Activated naive CD8-positive, alpha-beta T cell treated with anti-CD3 and anti-CD28 coated beads, Interleukin-2, amount 50 U/mL, for 24 hours (primary cell): Measurements from ENCODE around the gene PDE4B.

Experiments used
- ATAC-seq: fragments of 150-1000 bp; cut with Tn5 transposase; one replicate; pipeline ENCODE4 v1.10.0; 2021
- DNase-seq: peaks from one replicate; pipeline ENCODE4 v3.0.0; 2021
- H3K27ac Mint-ChIP-seq: one replicate; pipeline ENCODE4 v1.8.0; 2021; ENCODE audit warnings: mild to moderate bottlenecking, mixed read lengths
- H3K27me3 Mint-ChIP-seq: one replicate; pipeline ENCODE4 v1.8.0; 2021; ENCODE audit warnings: mixed read lengths
- H3K36me3 Mint-ChIP-seq: one replicate; pipeline ENCODE4 v1.8.0; 2021; ENCODE audit warnings: low read depth, mixed read lengths
- H3K4me1 Mint-ChIP-seq: one replicate; pipeline ENCODE4 v1.8.0; 2021; ENCODE audit warnings: mixed read lengths
- H3K4me3 Mint-ChIP-seq: one replicate; pipeline ENCODE4 v1.8.0; 2021; ENCODE audit warnings: mild to moderate bottlenecking, moderate library complexity, mixed read lengths
- H3K9me3 Mint-ChIP-seq: one replicate; pipeline ENCODE4 v1.8.0; 2021; ENCODE audit warnings: mixed read lengths

Gene PDE4B

GRCh38 chr1:65792669-65793358 is at the start of gene PDE4B:
TSS of gene PDE4B (plus strand) at chr1:65792895.
- Mint-ChIP-seq H3K9me3 (peaks cover 9% of the 10 kb centered on the region), H3K27me3 (peaks cover 48% of the 10 kb centered on the region), H3K27ac (no peak within 1 kb of the TSS), H3K4me3 (no peak within 1 kb of the TSS), H3K36me3 (no peaks in the 10 kb centered on the region), H3K4me1 (no peaks in the 10 kb centered on the region)
- DNase-seq (no peak), ATAC-seq (no peak)

- DNase-seq (no peak), ATAC-seq (no peak)
- Mint-ChIP-seq H3K9me3 (peaks cover 15% of the 10 kb centered on the region), H3K27ac (no peak overlapping the region), H3K27me3 (peaks cover 7% of the 10 kb centered on the region), H3K4me3 (no peak overlapping the region), H3K36me3 (peaks cover 4% of the 10 kb centered on the region), H3K4me1 (no peaks in the 10 kb centered on the region)
Observed at GRCh38 chr1:65744731-65745130, 48.0 kb upstream of the PDE4B start.

- H3K9me3 Mint-ChIP-seq, result no peaks in the 10 kb centered on the region
- no peak overlapping the region for H3K27ac Mint-ChIP-seq
- no peak overlapping the region for H3K4me3 Mint-ChIP-seq
- no peaks in the 10 kb centered on the region for H3K4me1 Mint-ChIP-seq
- ATAC-seq (no peak), DNase-seq (no peak)
- peaks cover 6% of the 10 kb centered on the region for H3K27me3 Mint-ChIP-seq
- H3K36me3 Mint-ChIP-seq, result no peaks in the 10 kb centered on the region
Observed at GRCh38 chr1:65751961-65752360, 40.7 kb upstream of the PDE4B start.

DNA sequence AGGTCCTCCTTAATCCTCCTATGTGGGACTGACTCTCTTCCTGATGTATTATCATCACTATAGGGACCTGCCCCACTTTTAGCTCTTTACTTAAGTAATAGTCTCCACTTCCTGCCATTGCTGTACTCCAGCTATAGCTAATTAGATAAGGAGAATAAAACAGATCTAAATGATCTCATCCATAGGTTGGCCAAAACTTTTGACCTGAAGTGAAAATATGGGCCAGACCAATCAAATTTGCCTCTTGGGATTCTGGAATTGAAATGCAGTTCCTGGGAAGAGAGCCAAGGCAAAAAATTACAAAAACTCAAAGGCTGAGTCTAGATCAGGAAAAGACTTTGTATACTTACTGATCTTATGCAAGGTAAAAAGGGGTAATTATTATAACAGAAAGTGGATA is 36.1 kb upstream of the PDE4B start:
- Mint-ChIP-seq H3K4me3 (no peak overlapping the region), H3K36me3 (no peaks in the 10 kb centered on the region), H3K27me3 (peaks cover 13% of the 10 kb centered on the region), H3K27ac (no peak overlapping the region), H3K9me3 (no peaks in the 10 kb centered on the region), H3K4me1 (no peaks in the 10 kb centered on the region)
- no peak for ATAC-seq
- DNase-seq, result no peak

DNA sequence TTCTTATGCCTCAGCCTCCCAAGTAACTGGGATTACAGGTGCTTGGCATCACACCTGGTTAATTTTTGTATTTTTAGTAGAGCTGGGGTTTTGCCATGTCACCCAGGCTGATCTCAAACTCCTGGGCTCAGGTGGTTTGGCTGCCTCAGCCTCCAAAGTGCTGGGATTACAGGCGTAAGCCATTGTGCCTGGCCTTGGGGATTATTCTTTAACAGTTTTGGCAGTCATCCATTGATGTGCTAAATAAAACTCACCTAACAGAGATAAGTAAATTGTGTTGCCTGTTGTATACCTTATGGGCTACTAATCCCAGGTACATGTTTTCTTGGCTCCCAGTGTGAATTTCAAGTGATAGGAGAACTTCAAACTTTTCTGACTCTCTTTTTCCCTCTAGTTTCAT is 35.2 kb upstream of the PDE4B start:
- Mint-ChIP-seq H3K9me3 (no peaks in the 10 kb centered on the region), H3K4me1 (no peaks in the 10 kb centered on the region), H3K4me3 (no peak overlapping the region), H3K27me3 (peaks cover 14% of the 10 kb centered on the region), H3K27ac (no peak overlapping the region), H3K36me3 (no peaks in the 10 kb centered on the region)
- ATAC-seq (no peak), DNase-seq (no peak)

GRCh38 chr1:65758128-65758527 is 34.6 kb upstream of the PDE4B start:
- no peaks in the 10 kb centered on the region for H3K4me1 Mint-ChIP-seq
- no peaks in the 10 kb centered on the region for H3K9me3 Mint-ChIP-seq
- H3K36me3 Mint-ChIP-seq, result no peaks in the 10 kb centered on the region
- ATAC-seq (no peak), DNase-seq (no peak)
- H3K27me3 Mint-ChIP-seq, result peaks cover 12% of the 10 kb centered on the region
- no peak overlapping the region for H3K27ac Mint-ChIP-seq
- H3K4me3 Mint-ChIP-seq, result no peak overlapping the region

GRCh38 chr1:65759516-65759915 is 33.2 kb upstream of the PDE4B start:
- no peak for ATAC-seq
- DNase-seq, result no peak
- peaks cover 12% of the 10 kb centered on the region for H3K27me3 Mint-ChIP-seq
- H3K27ac Mint-ChIP-seq, result no peak overlapping the region
- H3K4me3 Mint-ChIP-seq, result no peak overlapping the region
- peaks cover 3% of the 10 kb centered on the region for H3K9me3 Mint-ChIP-seq
- H3K36me3 Mint-ChIP-seq, result no peaks in the 10 kb centered on the region
- no peaks in the 10 kb centered on the region for H3K4me1 Mint-ChIP-seq

- DNase-seq, result no peak
- peaks cover 9% of the 10 kb centered on the region for H3K27me3 Mint-ChIP-seq
- no peaks in the 10 kb centered on the region for H3K4me1 Mint-ChIP-seq
- H3K36me3 Mint-ChIP-seq, result no peaks in the 10 kb centered on the region
- ATAC-seq, result no peak
- H3K9me3 Mint-ChIP-seq, result peaks cover 8% of the 10 kb centered on the region
- H3K4me3 Mint-ChIP-seq, result no peak overlapping the region
- no peak overlapping the region for H3K27ac Mint-ChIP-seq
Observed at GRCh38 chr1:65762081-65762862, 30.4 kb upstream of the PDE4B start.

GRCh38 chr1:65764052-65764451 is 28.6 kb upstream of the PDE4B start:
- Mint-ChIP-seq H3K9me3 (peaks cover 8% of the 10 kb centered on the region), H3K36me3 (no peaks in the 10 kb centered on the region), H3K4me3 (no peak overlapping the region), H3K27ac (no peak overlapping the region), H3K27me3 (peaks cover 9% of the 10 kb centered on the region), H3K4me1 (no peaks in the 10 kb centered on the region)
- ATAC-seq, result no peak
- no peak for DNase-seq

DNA sequence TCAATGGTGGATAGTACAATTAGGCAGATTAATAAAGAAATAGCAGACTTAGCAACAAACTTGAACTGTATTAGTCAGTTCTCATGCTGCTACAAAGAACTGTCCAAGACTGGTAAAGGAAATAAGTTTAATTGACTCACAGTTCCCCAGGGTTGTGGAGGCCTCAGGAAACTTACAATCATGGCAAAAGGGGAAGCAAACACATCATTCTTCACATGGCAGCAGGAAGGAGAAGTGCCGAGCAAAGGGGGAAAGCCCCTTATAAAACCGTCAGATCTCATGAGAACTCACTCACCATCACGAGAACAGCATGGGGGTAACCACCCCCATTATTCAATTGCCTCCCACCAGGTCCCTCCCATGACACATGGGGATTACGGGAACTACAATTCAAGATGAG is 27.1 kb upstream of the PDE4B start:
- Mint-ChIP-seq H3K27ac (no peak overlapping the region), H3K4me3 (no peak overlapping the region), H3K4me1 (no peaks in the 10 kb centered on the region), H3K9me3 (peaks cover 8% of the 10 kb centered on the region), H3K36me3 (no peaks in the 10 kb centered on the region), H3K27me3 (peaks cover 8% of the 10 kb centered on the region)
- DNase-seq (no peak), ATAC-seq (no peak)

GRCh38 chr1:65769636-65770035 is 23.1 kb upstream of the PDE4B start:
- no peaks in the 10 kb centered on the region for H3K36me3 Mint-ChIP-seq
- peaks cover 5% of the 10 kb centered on the region for H3K27me3 Mint-ChIP-seq
- DNase-seq, result no peak
- H3K27ac Mint-ChIP-seq, result no peak overlapping the region
- H3K9me3 Mint-ChIP-seq, result peaks cover 4% of the 10 kb centered on the region
- ATAC-seq, result no peak
- no peak overlapping the region for H3K4me3 Mint-ChIP-seq
- H3K4me1 Mint-ChIP-seq, result no peaks in the 10 kb centered on the region

DNA sequence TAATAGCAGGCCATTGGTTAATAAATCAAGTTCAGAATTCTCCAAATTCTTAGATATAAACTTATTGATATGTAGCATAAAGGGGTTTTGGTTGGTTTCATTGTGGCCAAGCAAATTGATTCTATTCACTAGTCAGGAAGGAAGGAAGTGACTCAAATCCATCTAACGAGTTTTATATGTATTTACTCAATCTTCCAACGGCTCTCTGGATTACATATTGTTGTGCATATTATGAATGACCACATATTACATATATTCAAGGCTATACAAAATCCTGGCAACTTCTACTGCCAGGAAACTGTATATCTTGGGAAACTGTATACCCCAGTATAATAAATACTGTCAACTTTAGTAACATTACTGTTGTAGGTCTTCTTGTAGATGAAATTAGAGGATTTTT is 20.1 kb upstream of the PDE4B start:
- DNase-seq, result no peak
- Mint-ChIP-seq H3K27me3 (peaks cover 5% of the 10 kb centered on the region), H3K4me3 (no peak overlapping the region), H3K36me3 (no peaks in the 10 kb centered on the region), H3K9me3 (peaks cover 4% of the 10 kb centered on the region), H3K27ac (no peak overlapping the region), H3K4me1 (no peaks in the 10 kb centered on the region)
- no peak for ATAC-seq

- Mint-ChIP-seq H3K9me3 (peaks cover 7% of the 10 kb centered on the region), H3K27me3 (peaks cover 5% of the 10 kb centered on the region), H3K4me3 (no peak overlapping the region), H3K4me1 (no peaks in the 10 kb centered on the region), H3K27ac (no peak overlapping the region), H3K36me3 (peaks cover 2% of the 10 kb centered on the region)
- no peak for ATAC-seq
- DNase-seq, result no peak
Observed at GRCh38 chr1:65773391-65774123, 19.1 kb upstream of the PDE4B start.

DNA sequence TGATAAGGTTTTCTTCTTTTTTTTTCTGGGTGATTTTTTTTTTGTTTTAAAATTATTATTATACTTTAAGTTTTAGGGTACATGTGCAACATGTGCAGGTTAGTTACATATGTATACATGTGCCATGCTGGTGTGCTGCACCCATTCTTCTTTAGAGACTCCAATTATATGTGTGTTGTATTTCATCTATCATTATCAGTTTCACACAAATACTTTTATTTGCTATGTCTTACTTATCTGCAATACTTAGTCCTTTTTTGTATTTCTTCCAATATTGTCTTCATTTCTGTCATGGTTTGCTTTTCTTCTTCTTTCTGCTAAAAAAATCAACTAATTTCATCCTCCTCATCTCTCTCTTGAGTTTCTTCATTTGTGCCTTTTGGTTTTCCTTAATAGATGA is 3.9 kb upstream of the PDE4B start:
- H3K4me3 Mint-ChIP-seq, result no peak overlapping the region
- no peaks in the 10 kb centered on the region for H3K4me1 Mint-ChIP-seq
- H3K27ac Mint-ChIP-seq, result no peak overlapping the region
- H3K9me3 Mint-ChIP-seq, result peaks cover 9% of the 10 kb centered on the region
- peaks cover 28% of the 10 kb centered on the region for H3K27me3 Mint-ChIP-seq
- ATAC-seq (no peak), DNase-seq (no peak)
- H3K36me3 Mint-ChIP-seq, result no peaks in the 10 kb centered on the region

DNA sequence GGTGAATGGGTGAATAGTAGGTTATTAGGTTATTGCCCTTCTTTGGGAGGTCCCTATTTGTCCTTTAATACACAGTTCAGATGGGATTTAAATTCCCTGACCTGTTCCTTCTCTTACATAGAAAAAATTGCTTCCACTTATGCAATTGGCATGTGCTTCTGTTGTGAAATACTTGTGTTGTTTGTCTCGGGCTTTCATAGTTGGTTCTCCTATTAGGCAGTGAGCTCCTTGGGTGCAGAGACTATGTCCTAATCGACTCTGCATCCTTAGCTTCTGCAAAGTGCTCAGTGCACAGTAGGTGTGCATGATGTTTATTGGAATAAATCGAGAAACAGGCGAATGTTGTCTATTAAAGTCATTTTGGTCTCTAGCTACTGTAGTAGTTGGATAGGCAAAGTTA is 1.3 kb upstream of the PDE4B start:
- Mint-ChIP-seq H3K36me3 (no peaks in the 10 kb centered on the region), H3K27ac (no peak overlapping the region), H3K27me3 (peaks cover 43% of the 10 kb centered on the region), H3K4me1 (no peaks in the 10 kb centered on the region), H3K9me3 (peaks cover 9% of the 10 kb centered on the region), H3K4me3 (no peak overlapping the region)
- DNase-seq (no peak), ATAC-seq (no peak)
